SK-N-MC (cell line): ENCODE data around the gene NTSR1.

Experiments
- EZH2 ChIP-seq: fragments of 200-600 bp; sonication (generic); IDR thresholded peaks from one replicate; pipeline ENCODE4 v1.6.1; 2017; ENCODE audit warnings: antibody characterized with exemption
- FOXP2 ChIP-seq: optimal IDR thresholded peaks from 2 replicates; pipeline ENCODE3; 2011; ENCODE audit warnings: mild to moderate bottlenecking, moderate library complexity; ENCODE audit not compliant: insufficient read depth; ENCODE audit errors: extremely low read length, control extremely low read depth
- POLR2AphosphoS5 ChIP-seq: IDR thresholded peaks from 2 replicates; pipeline ENCODE4 v1.6.1; 2012; ENCODE audit warnings: mild to moderate bottlenecking, low read depth, low read length, borderline replicate concordance

- no peak for TF ChIP-seq EZH2
- TF ChIP-seq POLR2AphosphoS5, result no peak
- TF ChIP-seq FOXP2, result no peak
Measured at GRCh38 chr20:62668441-62669027, 40.1 kb upstream of the NTSR1 start.
